Mucosa of gallbladder (tissue), 1 donor: ENCODE measurements around the gene TMIGD2. TPM values are rescaled to one million over a fixed set of nuclear protein-coding genes. Genes with fewer than 3 reads are reported as not detected.
"Not testable (repeated sequence)": the region's sequence is repeated elsewhere in the genome, so short reads cannot be mapped to it uniquely, and the experiment has no call there.

Source experiments
- DNase-seq: peaks from one replicate; pipeline ENCODE4 v3.0.0-alpha.2; 2020; ENCODE audit warnings: low spot score
- total RNA-seq: library from RNA; stranded (reverse); gene quantifications from one replicate; pipeline ENCODE4 v1.2.1, GENCODE V29; 2021
- donor health status: DM: no; HTN: no; CAD: no.

TMIGD2 gene
- total RNA-seq: 0.98 TPM

- no peak for DNase-seq
Observed at GRCh38 chr19:4302243-4302640, at the start of gene TMIGD2. TMIGD2 (minus strand) TSS chr19:4302389; CDS start chr19:4302385, 4 bp downstream.

- DNase-seq: no peak
Observed at GRCh38 chr19:4350726-4351125, 48.5 kb upstream of the TMIGD2 start.

- no peak for DNase-seq
Observed at GRCh38 chr19:4350111-4350510, 47.9 kb upstream of the TMIGD2 start.

- DNase-seq: not testable (repeated sequence)
Observed at GRCh38 chr19:4349225-4349624, 47.0 kb upstream of the TMIGD2 start.

- DNase-seq: no peak
Observed at GRCh38 chr19:4347521-4347920, 45.3 kb upstream of the TMIGD2 start.

- no peak for DNase-seq
Observed at GRCh38 chr19:4346020-4346383, 43.8 kb upstream of the TMIGD2 start.

- no peak for DNase-seq
Observed at GRCh38 chr19:4345342-4346019, 43.3 kb upstream of the TMIGD2 start.

GRCh38 chr19:4343370-4344307 is 41.5 kb upstream of the TMIGD2 start, which contains the start of gene MPND:
MPND (plus strand) TSS chr19:4343562; CDS start chr19:4343594, 32 bp downstream.
- DNase-seq: peak; percentile 93

GRCh38 chr19:4342615-4343369 is 40.6 kb upstream of the TMIGD2 start:
- peak; percentile 99 for DNase-seq

- DNase-seq: no peak
Observed at GRCh38 chr19:4342314-4342614, 40.1 kb upstream of the TMIGD2 start.

GRCh38 chr19:4338441-4339355 is 36.5 kb upstream of the TMIGD2 start, which contains the start of gene STAP2:
STAP2 (minus strand) TSS chr19:4338827; CDS start chr19:4338753, 74 bp downstream.
- DNase-seq: peak; percentile 58

GRCh38 chr19:4337906-4338440 is 35.8 kb upstream of the TMIGD2 start:
- DNase-seq: no peak

GRCh38 chr19:4334929-4335570 is 32.9 kb upstream of the TMIGD2 start:
- DNase-seq: no peak

- no peak for DNase-seq
Observed at GRCh38 chr19:4329858-4330257, 27.7 kb upstream of the TMIGD2 start.

- DNase-seq: not testable (repeated sequence)
Observed at GRCh38 chr19:4328991-4329681, 26.9 kb upstream of the TMIGD2 start.

GRCh38 chr19:4328243-4328990 is 26.2 kb upstream of the TMIGD2 start:
- DNase-seq: peak; percentile 97

GRCh38 chr19:4327877-4328242 is 25.7 kb upstream of the TMIGD2 start:
- no peak for DNase-seq

- peak; percentile 78 for DNase-seq
Observed at GRCh38 chr19:4327252-4327876, 25.2 kb upstream of the TMIGD2 start.
